GM20431 (cell line): ENCODE results near the gene CCDC78.
"Not testable (repeated sequence)": the region's sequence is repeated elsewhere in the genome, so short reads cannot be mapped to it uniquely, and the experiment has no call there.

ENCODE experiments used
- in situ Hi-C: fragments of 300-500 bp; cut with MseI, MboI; formaldehyde crosslinking; loops from one replicate; pipeline ENCODE4 v1.15.0; 2020; ENCODE audit warnings: low sequenced_read_pairs; ENCODE audit not compliant: unreplicated experiment

CCDC78 gene

GRCh38 chr16:761625-762513, 35.6 kb upstream of the CCDC78 start:
- in situ Hi-C loops, result no loop called here

- in situ Hi-C loops, result no loop called here
These were observed 34.5 kb upstream of the CCDC78 start, which contains the start of gene MSLN for GRCh38 chr16:760545-761343. MSLN (plus strand) TSS chr16:760734; CDS start chr16:762681, 1,947 bp downstream.

- in situ Hi-C loops, result no loop called here
These were observed 33.8 kb upstream of the CCDC78 start for GRCh38 chr16:760065-760464.

GRCh38 chr16:759110-759910, 33.1 kb upstream of the CCDC78 start:
- in situ Hi-C loops, result no loop called here

DNA sequence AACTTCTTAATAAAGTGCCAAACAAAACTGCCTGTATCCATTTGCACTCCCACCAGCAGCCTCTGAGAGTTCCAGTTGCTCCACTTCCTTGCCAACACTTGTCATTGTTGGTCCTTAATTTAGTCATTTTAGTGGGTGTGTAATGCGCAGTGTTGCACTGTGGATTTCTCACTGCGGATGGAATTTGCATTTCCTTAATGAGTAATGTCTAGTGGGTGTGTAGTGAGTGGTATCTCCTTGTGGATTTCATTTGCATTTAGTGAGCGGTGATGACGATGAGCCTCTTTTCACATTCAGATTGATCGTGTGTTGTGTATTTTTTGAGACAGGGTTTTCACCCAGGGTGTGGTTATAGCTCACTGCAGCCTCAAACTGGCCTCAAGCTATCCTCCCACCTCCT, 30.2 kb upstream of the CCDC78 start:
- in situ Hi-C loops, result no loop called here

DNA sequence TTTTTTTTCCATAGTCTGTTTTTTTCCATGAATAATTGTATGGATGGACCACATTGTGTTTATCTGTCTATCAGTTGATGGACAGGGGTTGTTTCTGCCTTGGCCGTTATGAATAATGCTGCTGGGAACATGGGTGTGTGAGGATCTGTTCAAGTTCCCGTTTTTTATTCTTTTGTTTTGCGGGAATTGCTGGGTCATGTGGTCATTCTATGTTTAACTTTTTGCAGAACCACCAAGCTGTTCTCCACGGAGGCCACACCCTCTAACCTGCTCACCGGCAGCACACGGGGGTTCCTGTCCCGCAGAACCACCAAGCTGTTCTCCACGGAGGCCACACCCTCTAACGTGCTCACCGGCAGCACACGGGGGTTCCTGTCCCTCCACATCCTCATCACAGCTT, 28.4 kb upstream of the CCDC78 start:
- in situ Hi-C loops, result no loop called here

GRCh38 chr16:754121-754607, 27.9 kb upstream of the CCDC78 start:
- in situ Hi-C loops, result not testable (repeated sequence)

GRCh38 chr16:752007-752312, 25.7 kb upstream of the CCDC78 start:
- in situ Hi-C loops, result no loop called here

- in situ Hi-C loops, result no loop called here
These were observed 25.1 kb upstream of the CCDC78 start for GRCh38 chr16:751152-752006.

DNA sequence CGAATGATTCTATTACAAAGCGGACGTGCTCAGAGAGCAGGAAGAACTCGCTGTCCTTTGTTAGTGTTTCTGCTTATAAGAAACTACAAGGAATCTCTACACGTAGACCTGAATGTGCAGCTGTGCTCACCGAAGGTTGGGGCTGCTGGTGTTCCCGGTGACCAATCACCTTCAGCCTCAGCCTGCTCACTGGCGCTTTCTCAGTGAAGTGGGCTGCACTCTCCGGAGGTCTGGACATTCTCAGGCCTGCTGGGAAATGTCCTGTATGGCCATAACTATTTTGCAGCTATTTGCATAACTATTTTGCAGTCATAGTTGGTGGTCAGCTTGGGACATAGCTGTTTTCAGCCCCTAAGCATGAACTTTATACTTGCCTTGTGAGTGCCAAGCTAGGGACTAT, 24.2 kb upstream of the CCDC78 start:
- in situ Hi-C loops, result no loop called here

GRCh38 chr16:749010-749409, 22.8 kb upstream of the CCDC78 start:
- in situ Hi-C loops, result no loop called here

GRCh38 chr16:747978-748746, 21.9 kb upstream of the CCDC78 start:
- in situ Hi-C loops, result no loop called here

GRCh38 chr16:746637-747036, 20.4 kb upstream of the CCDC78 start:
- in situ Hi-C loops, result no loop called here

DNA sequence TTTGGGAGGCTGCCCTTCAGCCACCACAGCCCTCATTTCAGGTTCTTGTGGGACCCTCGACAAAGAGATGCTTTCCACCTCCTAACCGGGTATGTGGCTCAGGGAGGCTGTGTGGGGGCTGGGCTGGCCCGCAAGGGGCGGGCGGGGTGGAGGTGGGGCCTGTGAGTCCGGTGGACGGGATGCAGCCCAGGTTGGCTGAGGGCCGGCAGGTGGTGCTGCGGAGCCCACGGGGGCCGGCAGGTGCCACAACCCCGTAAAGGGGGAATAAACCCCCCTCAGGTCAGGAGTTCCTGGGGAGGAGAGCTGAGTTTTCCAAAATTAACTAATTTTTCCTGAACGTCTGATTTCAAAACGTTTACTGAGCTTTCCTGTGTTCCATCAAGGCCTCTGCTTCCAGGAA, 19.5 kb upstream of the CCDC78 start:
- in situ Hi-C loops, result no loop called here

DNA sequence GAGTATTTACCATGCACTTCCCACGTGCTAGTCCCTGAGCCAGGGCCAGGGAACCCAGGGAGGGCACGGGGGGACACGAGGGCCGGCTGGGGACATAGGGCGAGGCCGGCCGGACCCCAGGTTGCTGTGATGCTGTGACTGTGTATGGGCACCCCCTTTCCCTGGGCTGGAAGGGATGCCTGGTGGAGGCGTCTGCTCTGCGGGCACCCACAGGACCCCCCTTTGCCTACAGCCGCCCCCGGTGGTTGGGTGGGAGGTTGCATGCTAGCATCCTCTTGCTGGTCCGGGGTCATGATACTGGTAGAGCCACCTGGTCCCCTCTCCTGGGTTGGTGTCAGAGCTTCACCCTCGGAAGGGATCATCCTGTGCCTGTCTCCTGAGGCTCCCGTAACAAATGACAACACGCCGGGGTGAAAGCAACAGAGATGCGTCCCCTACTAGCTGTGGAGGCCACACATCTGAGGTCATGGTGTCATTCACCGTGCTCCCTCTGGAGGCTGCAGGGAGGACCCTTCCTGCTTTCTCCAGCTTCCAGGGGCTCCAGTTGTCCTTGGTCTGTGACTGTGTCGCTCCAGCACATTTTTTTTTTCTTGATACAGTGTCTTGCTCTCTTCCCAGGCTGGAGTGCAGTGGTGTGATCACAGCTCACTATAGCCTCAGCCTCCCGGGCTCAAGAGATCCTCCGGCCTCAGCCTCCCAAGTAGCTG, 17.7 kb upstream of the CCDC78 start:
- in situ Hi-C loops, result no loop called here

DNA sequence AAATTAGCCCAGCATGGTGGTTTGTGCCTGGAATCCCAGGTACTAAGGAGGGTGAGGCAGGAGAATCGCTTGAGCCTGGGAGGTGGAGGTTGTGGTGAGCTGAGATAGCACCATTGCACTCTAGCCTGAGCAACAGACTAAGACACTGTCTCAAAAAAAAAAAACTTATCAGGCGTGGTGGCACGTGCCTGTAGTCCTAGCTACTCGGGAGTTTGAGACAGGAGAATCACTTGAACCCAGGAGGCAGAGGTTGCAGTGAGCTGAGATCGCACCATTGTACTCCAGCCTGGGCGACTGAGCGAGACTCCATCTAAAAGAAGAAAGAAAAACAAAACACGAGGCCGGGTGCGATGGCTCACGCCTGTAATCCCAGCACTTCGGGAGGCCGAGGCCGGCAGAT, 16.7 kb upstream of the CCDC78 start:
- in situ Hi-C loops, result not testable (repeated sequence)

GRCh38 chr16:741986-742629, 15.9 kb upstream of the CCDC78 start:
- in situ Hi-C loops, result no loop called here
